ENCODE measurements around the gene ALDH3B2.
"Not testable (repeated sequence)": the region's sequence is repeated elsewhere in the genome, so short reads cannot be mapped to it uniquely, and the experiment has no call there.

Gene ALDH3B2

GRCh38 chr11:67674442-67674871 is at the start of gene ALDH3B2:
ALDH3B2 (minus strand) TSS chr11:67674623; CDS start chr11:67666935, 7,688 bp downstream.
- no peak for DNase-seq

GRCh38 chr11:67723036-67723435 is 48.6 kb upstream of the ALDH3B2 start:
- DNase-seq, result not testable (repeated sequence)

GRCh38 chr11:67716226-67716625 is 41.8 kb upstream of the ALDH3B2 start:
- not testable (repeated sequence) for DNase-seq

GRCh38 chr11:67715801-67716200 is 41.4 kb upstream of the ALDH3B2 start:
- not testable (repeated sequence) for DNase-seq

DNA sequence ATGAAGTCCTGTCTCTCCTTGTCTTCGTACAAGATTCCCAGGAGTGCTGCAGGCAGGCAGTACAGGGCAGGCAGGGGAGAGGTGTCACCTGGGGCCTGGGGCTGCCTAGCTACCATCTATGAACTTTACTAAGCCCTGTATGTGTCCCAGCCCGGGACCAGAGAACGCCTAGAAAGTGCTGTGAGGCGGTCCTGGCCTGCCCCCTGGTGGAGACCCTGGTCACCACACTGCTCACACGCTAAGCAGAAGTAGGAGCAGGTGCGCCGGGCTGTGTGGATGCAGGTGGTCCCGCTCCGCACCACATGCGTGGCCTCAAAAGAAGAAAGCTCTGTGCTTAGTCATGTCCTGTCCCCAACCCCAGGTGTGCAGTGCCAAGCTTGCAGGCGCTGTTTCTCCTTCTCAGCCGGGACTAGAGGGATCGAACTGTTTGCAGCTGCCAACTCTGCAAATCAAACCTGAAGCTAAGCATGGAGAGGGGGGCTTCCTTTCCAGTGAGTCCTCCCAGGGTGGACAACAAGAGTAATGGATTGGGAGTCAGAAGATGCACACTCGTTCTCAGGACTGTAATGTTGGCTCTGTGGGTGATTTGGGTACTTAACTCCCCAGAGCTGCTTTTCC is 39.6 kb upstream of the ALDH3B2 start:
- DNase-seq, result not testable (repeated sequence)

GRCh38 chr11:67711676-67712075 is 37.3 kb upstream of the ALDH3B2 start:
- not testable (repeated sequence) for DNase-seq

GRCh38 chr11:67711212-67711611 is 36.8 kb upstream of the ALDH3B2 start:
- not testable (repeated sequence) for DNase-seq

DNA sequence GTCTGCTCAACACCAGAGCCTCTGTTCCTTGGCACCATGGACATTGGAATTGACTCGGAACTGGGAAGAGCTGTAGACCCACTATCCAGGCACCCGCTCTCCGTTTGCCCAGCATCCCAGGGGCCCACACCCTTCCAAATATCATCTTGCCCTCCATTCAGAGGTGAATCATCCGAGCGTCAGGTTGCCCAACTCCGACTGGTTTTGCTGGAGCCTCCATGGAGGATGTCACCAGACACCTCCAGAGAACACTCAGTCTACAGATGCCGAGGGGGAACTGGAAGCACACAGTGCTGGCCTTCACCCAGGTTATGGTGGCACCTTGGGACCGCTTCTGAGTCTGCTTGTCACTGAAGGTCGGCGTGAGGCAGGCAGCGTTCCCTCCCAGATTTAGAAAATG is 35.4 kb upstream of the ALDH3B2 start:
- DNase-seq, result not testable (repeated sequence)

GRCh38 chr11:67705264-67705663 is 30.8 kb upstream of the ALDH3B2 start:
- no peak for DNase-seq

- no peak for DNase-seq
These were observed 30.1 kb upstream of the ALDH3B2 start for GRCh38 chr11:67704524-67704923.

DNA sequence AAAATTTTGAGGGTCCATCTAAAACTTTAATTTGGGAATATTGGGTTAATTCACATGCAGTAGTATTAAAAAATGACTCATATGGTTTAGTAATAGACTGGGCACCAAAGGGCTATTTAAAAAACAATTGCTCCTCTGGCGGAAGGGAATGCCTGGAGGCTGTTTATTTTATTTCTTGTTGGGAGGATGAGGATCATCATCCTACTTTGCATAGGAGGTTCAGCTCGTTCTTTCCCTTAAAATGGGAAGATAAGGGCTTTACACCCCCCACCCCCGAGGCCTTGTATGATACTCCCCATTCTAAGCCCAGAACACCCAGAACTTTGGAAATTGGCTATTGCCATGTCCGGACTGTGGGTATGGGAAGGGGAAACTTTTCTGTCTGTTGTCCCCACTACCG is 29.3 kb upstream of the ALDH3B2 start:
- not testable (repeated sequence) for DNase-seq

- peak in 1 of 2 experiments; percentile 19 for DNase-seq
These were observed 26.3 kb upstream of the ALDH3B2 start for GRCh38 chr11:67700548-67701262.

DNA sequence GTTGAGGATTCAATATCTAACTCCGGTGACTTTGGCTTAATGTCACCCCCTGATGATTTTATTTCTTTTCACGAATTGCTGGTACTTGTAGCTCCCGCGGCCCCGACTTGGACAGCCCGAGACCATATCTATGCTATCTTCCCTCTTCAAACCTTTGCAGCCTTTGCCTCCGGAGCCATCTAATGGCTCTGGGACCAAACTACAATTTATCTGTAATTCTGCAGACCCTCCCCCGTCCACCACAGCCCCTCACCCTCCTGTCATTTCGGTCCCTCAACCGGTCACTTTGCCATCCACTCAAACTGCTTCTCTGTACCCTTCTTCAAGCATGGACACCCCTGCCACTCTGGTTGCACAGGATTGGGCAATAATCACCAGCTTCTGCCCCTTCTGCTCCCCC is 25.7 kb upstream of the ALDH3B2 start:
- DNase-seq, result no peak

DNA sequence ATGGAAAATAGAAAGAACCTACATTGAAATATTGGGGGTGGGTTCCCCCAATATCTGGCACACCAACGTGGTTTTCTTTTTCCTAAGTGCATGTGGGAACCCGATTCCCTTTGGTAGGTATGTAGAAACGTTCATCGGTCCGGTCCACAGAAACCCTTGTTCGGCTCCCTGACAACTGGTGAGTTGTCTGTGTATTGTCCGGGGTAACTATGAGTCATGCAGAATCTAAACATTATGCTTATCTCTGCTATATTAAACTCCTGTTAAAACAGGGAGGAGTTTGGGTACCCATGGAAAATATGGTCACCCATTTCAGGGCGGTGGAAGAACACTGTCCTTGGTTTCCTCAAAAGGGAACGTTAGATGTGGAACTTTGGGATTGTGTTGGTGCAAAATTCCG is 25.1 kb upstream of the ALDH3B2 start:
- no peak for DNase-seq

DNA sequence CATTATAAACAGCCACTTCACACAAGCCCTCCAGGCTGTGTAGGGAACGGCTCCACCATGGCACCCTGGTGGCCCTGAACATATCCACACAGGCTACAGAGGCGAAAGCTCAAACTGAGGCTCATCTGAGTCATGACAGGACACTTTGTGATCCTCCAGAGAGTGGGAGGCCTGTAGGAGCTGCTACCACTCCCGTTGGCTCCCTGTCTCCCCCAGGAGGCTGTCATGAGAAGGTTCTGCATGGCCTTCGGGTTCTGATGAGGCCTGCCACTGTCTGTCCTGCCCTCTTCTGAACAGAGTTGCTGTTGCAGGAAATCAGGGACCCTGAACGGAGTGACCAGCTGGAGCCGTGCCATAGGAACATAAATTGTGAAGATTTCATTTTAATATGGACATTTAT is 23.8 kb upstream of the ALDH3B2 start:
- DNase-seq, result peak in 1 of 2 experiments; percentile 34

DNA sequence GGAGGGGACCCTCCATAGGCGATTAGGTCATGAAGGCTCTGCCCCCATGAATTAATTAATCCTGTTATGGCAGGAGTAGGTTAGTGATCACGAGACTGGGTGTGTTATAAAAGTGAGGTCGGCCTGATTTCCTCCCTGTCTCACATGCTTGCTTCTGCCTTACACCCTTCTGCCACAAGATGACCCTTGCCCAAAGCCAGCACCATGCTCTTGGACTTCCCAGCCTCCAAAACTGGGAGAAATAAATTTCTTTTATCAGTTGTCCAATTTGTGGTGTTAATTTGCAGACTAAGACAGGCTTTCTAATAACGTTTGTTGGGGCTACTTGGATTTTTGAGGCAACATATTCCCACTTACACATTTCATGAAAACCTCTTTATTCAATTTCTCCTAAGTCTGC is 23.4 kb upstream of the ALDH3B2 start:
- no peak for DNase-seq

- no peak for DNase-seq
These were observed 22.6 kb upstream of the ALDH3B2 start for GRCh38 chr11:67696998-67697397.

- DNase-seq, result no peak
These were observed 21.2 kb upstream of the ALDH3B2 start for GRCh38 chr11:67695606-67696005.

DNA sequence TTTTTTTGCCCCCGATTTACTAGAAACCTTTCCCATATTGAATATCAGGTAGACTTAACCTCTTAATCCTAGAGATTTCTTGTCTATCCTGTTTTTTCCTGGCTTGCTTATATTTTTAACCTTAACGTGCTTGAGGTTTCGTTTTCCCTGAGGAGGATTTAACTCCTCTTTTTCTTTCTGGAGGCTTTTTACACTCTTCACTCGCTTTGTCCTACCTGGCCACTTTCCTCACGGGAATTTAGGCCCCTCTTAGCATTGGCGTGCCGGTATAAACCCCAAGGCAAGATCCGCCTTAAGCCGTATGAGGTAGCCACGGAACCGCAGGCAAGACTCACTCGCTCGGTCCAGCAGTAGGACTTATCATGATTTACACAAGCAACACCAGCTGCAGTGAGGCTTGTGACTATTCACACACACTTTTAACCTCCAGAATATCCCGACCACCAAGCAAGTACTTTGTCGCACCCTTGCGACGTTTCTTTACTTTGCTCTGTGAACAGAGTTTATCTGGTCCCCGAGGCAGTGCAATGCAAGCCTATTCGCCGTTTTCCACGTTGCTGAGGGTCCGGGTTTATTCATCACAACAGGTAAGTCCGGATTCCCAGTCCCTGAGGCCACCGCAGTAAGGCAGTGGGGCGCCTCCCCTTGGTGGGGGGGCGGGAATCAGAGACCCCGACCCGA is 20.6 kb upstream of the ALDH3B2 start:
- DNase-seq, result no peak

- DNase-seq, result no peak
These were observed 16.7 kb upstream of the ALDH3B2 start for GRCh38 chr11:67691149-67691548.

DNA sequence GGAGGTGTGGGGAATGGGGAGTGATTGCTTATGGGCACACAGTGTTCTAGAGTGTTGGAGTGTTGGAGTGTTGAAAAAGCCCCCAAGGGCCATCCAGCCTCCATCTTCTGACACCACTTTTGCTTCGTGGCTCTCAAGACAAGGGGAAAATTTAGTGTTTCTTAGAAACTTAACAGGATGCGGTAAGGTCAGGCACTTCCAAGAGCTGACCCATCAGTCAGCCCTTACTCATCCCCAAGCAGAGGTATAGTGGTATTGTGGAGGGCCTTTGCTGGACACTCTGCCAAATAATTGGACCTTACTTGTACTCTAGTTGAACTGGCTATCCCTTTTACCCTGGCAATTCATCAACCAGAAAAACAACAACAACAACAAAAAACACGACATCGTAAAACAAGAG is 14.8 kb upstream of the ALDH3B2 start:
- no peak for DNase-seq

GRCh38 chr11:67687986-67688385 is 13.6 kb upstream of the ALDH3B2 start:
- no peak for DNase-seq

DNA sequence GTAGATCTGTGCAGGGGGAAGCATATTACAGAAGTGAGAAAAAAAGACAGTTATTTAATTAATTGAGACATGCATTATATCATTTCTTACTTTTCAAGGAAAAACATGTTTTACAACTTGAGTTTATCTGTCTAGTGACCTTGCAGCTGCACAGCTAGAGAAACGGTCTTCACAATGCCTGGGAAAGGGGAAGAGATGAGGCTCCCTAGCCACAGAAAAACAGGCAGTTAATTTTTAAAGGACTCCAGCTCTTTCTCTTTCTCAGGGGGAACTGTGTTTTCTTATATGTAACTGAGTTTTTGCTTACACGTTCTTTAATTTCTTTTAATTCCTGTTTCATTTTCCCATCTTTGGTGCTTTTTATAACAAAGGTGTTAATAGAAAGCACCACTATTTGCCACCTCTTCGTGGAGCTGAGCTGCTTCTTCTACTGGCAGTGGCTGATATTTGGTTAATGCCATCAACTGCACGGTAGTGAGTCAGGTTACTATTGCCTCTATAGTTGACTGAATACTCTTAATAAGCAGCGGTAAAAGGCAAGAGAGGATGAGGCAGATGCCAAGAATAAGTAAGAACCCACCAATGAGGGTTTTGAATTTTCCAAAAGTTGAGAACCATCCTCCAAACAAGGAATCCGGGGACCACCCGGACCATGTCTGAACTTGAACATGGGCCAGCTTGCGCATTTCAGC is 11.4 kb upstream of the ALDH3B2 start:
- DNase-seq, result not testable (repeated sequence)

Data from NCI-H524 (cell line).